H9 (cell line): ENCODE results near the gene KANSL1L. TPM values are rescaled to one million over a fixed set of nuclear protein-coding genes. Genes with fewer than 3 reads are reported as not detected.

Experiments
- DNase-seq: peaks from one replicate; pipeline ENCODE4 v3.0.0-alpha.2; 2017
- H2AFZ ChIP-seq: one replicate; pipeline ENCODE4 v1.6.1; 2013; ENCODE audit warnings: mild to moderate bottlenecking, low read length, control low read depth, moderate library complexity
- H2AK5ac ChIP-seq: 2 replicates; pipeline ENCODE4 v1.6.1; 2013; ENCODE audit warnings: low read length, control low read depth, mixed read lengths; ENCODE audit not compliant: insufficient read length
- H2BK120ac ChIP-seq: one replicate; pipeline ENCODE4 v1.6.1; 2013; ENCODE audit warnings: low read depth, mild to moderate bottlenecking, low read length, control low read depth, inconsistent platforms; ENCODE audit not compliant: poor library complexity, severe bottlenecking
- H2BK12ac ChIP-seq: 2 replicates; pipeline ENCODE4 v1.6.1; 2013; ENCODE audit warnings: low read length, control low read depth, mixed read lengths, low read depth; ENCODE audit not compliant: insufficient read length
- H2BK15ac ChIP-seq: 2 replicates; pipeline ENCODE4 v1.6.1; 2013; ENCODE audit warnings: low read depth, low read length, control low read depth
- H2BK20ac ChIP-seq: one replicate; pipeline ENCODE4 v1.6.1; 2013; ENCODE audit warnings: low read depth, mild to moderate bottlenecking, low read length, control low read depth, inconsistent platforms; ENCODE audit not compliant: poor library complexity, severe bottlenecking
- H2BK5ac ChIP-seq: 2 replicates; pipeline ENCODE4 v1.6.1; 2013; ENCODE audit warnings: low read length, control low read depth, mixed read lengths; ENCODE audit not compliant: insufficient read length
- H3K14ac ChIP-seq: 2 replicates; pipeline ENCODE4 v1.6.1; 2013; ENCODE audit warnings: low read length, control low read depth; ENCODE audit not compliant: insufficient read depth
- H3K18ac ChIP-seq: 2 replicates; pipeline ENCODE4 v1.6.1; 2013; ENCODE audit warnings: low read depth, mild to moderate bottlenecking, mixed read lengths, low read length, control low read depth; ENCODE audit not compliant: insufficient read length
- H3K23ac ChIP-seq: 2 replicates; pipeline ENCODE4 v1.6.1; 2013; ENCODE audit warnings: low read length, control low read depth, mixed read lengths, low read depth; ENCODE audit not compliant: insufficient read length
- H3K23me2 ChIP-seq: 2 replicates; pipeline ENCODE4 v1.6.1; 2013; ENCODE audit warnings: low read depth, mild to moderate bottlenecking, mixed read lengths, low read length, control low read depth; ENCODE audit not compliant: insufficient read length, poor library complexity, severe bottlenecking
- H3K27ac ChIP-seq: 2 replicates; pipeline ENCODE4 v1.5.1; 2013; ENCODE audit warnings: low read length, control low read depth, mixed read lengths, low read depth; ENCODE audit not compliant: insufficient read length
- H3K27me3 ChIP-seq: 2 replicates; pipeline ENCODE4 v1.6.1; 2013; ENCODE audit warnings: low read length, control low read depth, inconsistent platforms; ENCODE audit not compliant: insufficient read depth
- H3K4ac ChIP-seq: 2 replicates; pipeline ENCODE4 v1.6.1; 2013; ENCODE audit warnings: low read depth, mild to moderate bottlenecking, control low read depth, inconsistent platforms, low read length, moderate library complexity
- H3K4me1 ChIP-seq: 2 replicates; pipeline ENCODE4 v1.6.1; 2013; ENCODE audit warnings: low read length, control low read depth, inconsistent platforms; ENCODE audit not compliant: insufficient read depth
- H3K4me2 ChIP-seq: 2 replicates; pipeline ENCODE4 v1.6.1; 2013; ENCODE audit warnings: low read length, control low read depth, mixed read lengths; ENCODE audit not compliant: insufficient read length, insufficient read depth
- H3K56ac ChIP-seq: 2 replicates; pipeline ENCODE4 v1.6.1; 2013; ENCODE audit warnings: low read depth, mild to moderate bottlenecking, mixed read lengths, low read length, control low read depth; ENCODE audit not compliant: insufficient read length
- H3K79me1 ChIP-seq: 2 replicates; pipeline ENCODE4 v1.6.1; 2013; ENCODE audit warnings: low read depth, mild to moderate bottlenecking, moderate library complexity, low read length, control low read depth, inconsistent platforms; ENCODE audit not compliant: insufficient read depth, poor library complexity, severe bottlenecking
- H3K79me2 ChIP-seq: 2 replicates; pipeline ENCODE4 v1.6.1; 2013; ENCODE audit warnings: low read length, control low read depth, inconsistent platforms; ENCODE audit not compliant: insufficient read depth
- H3K9ac ChIP-seq: 2 replicates; pipeline ENCODE4 v1.6.1; 2013; ENCODE audit warnings: low read length, control low read depth, mixed read lengths; ENCODE audit not compliant: insufficient read length; ENCODE audit errors: extremely low read depth
- H3K9me3 ChIP-seq: one replicate; pipeline ENCODE4 v1.6.1; 2013; ENCODE audit warnings: low read depth, low read length, inconsistent platforms; ENCODE audit not compliant: control insufficient read depth
- H3T11ph ChIP-seq: one replicate; pipeline ENCODE4 v1.6.1; 2013; ENCODE audit warnings: mild to moderate bottlenecking, low read length, control low read depth, inconsistent platforms
- H4K20me1 ChIP-seq: one replicate; pipeline ENCODE4 v1.6.1; 2013; ENCODE audit not compliant: control insufficient read depth, insufficient read length, insufficient read depth
- H4K5ac ChIP-seq: 2 replicates; pipeline ENCODE4 v1.6.1; 2013; ENCODE audit warnings: low read depth, mild to moderate bottlenecking, mixed read lengths, low read length, control low read depth; ENCODE audit not compliant: insufficient read length
- H4K8ac ChIP-seq: replicated peaks from 2 replicates; pipeline ENCODE4 v1.6.1; 2013; ENCODE audit warnings: low read length, control low read depth, mixed read lengths, low read depth; ENCODE audit not compliant: insufficient read length
- H4K91ac ChIP-seq: 2 replicates; pipeline ENCODE4 v1.6.1; 2013; ENCODE audit warnings: low read depth, mild to moderate bottlenecking, moderate library complexity, mixed read lengths, low read length, control low read depth; ENCODE audit not compliant: insufficient read length
- H3K27ac Mint-ChIP-seq, 3 experiments: 2 replicates in 2 of 3; 3 replicates in 1 of 3; pipeline ENCODE4 v1.8.0; 2020 to 2021; ENCODE audit warnings: mixed read lengths in 3 of 3, mild to moderate bottlenecking in 1 of 3, moderate library complexity in 1 of 3
- H3K27me3 Mint-ChIP-seq: 2 replicates; pipeline ENCODE4 v1.8.0; 2021; ENCODE audit warnings: low read depth, mild to moderate bottlenecking, moderate library complexity, mixed read lengths
- H3K36me3 Mint-ChIP-seq, 3 experiments: 2 replicates in 2 of 3; 3 replicates in 1 of 3; pipeline ENCODE4 v1.8.0; 2020 to 2021; ENCODE audit warnings: low read depth in 3 of 3, mixed read lengths in 3 of 3; ENCODE audit not compliant: insufficient read depth in 1 of 3
- H3K4me1 Mint-ChIP-seq, 2 experiments: 2 replicates each; pipeline ENCODE4 v1.8.0; 2020; ENCODE audit warnings: mixed read lengths in 2 of 2
- H3K4me3 Mint-ChIP-seq, 2 experiments: 2 replicates in 1 of 2; 3 replicates in 1 of 2; pipeline ENCODE4 v1.8.0; 2020 to 2021; ENCODE audit warnings: mild to moderate bottlenecking in 2 of 2, mixed read lengths in 2 of 2, moderate library complexity in 1 of 2
- H3K9me3 Mint-ChIP-seq, 2 experiments: 2 replicates in 1 of 2; 3 replicates in 1 of 2; pipeline ENCODE4 v1.8.0; 2020; ENCODE audit warnings: mild to moderate bottlenecking in 2 of 2, mixed read lengths in 2 of 2, moderate library complexity in 1 of 2
- CTCF ChIP-seq: fragments of 200-600 bp; sonication (generic); conservative IDR thresholded peaks from 3 replicates; pipeline ENCODE4 v1.8.0; 2021; ENCODE audit warnings: antibody characterized with exemption, mild to moderate bottlenecking
- WGBS: extraction: QIAGEN DNeasy Blood & Tissue Kit; methylation state at CpG from one replicate; pipeline ENCODE4 v1.1.7; 2013; ENCODE audit warnings: missing lambda C conversion rate, low lambda C conversion rate, mixed read lengths; ENCODE audit not compliant: insufficient read length; ENCODE audit errors: extremely low coverage; 5-methylcytosine and 5-hydroxymethylcytosine counted together
- long read RNA-seq: library from polyadenylated mRNA; unstranded; transcript quantifications from one replicate; pipeline ENCODE4 v2.0.0, GENCODE V29; 2020
- total RNA-seq: library from RNA; stranded (reverse); gene quantifications from 2 replicates; pipeline ENCODE4 v1.2.1, GENCODE V29; 2021

KANSL1L gene
- 7.7 and 8.2 TPM in 2 replicates for total RNA-seq
- long read RNA-seq, partial matches to known transcripts = 0 of 3 reads
- long read RNA-seq, other reads (novel, unspliced or antisense) = 3 of 3 reads

GRCh38 chr2:210171309-210172218, at the start of gene KANSL1L:
KANSL1L (minus strand) TSS chr2:210171409; CDS start chr2:210154582, 16,827 bp downstream.
- Histone ChIP-seq H2BK12ac (no peak within 1 kb of the TSS), H3K14ac (peak within 1 kb of the TSS; percentile 96), H3K4ac (no peak within 1 kb of the TSS), H3K23me2 (peaks cover 16% of the 10 kb centered on the region), H4K5ac (peak within 1 kb of the TSS; percentile 13), H3K27ac (peak within 1 kb of the TSS; percentile 85), H3K27me3 (no peaks in the 10 kb centered on the region), H2BK15ac (no peak within 1 kb of the TSS), H3K9me3 (no peaks in the 10 kb centered on the region), H4K20me1 (no peaks in the 10 kb centered on the region), H4K91ac (no peak within 1 kb of the TSS), H3K56ac (no peak within 1 kb of the TSS), H3K18ac (peak within 1 kb of the TSS; percentile 98), H3K23ac (no peak within 1 kb of the TSS), H3K79me2 (no peaks in the 10 kb centered on the region), H3K4me1 (no peaks in the 10 kb centered on the region), H3K79me1 (no peaks in the 10 kb centered on the region), H2BK20ac (no peak within 1 kb of the TSS), H2AK5ac (no peak within 1 kb of the TSS), H3K9ac (peak within 1 kb of the TSS; percentile 93), H2BK120ac (no peak within 1 kb of the TSS), H3K4me2 (peak within 1 kb of the TSS; percentile 79), H2BK5ac (peak within 1 kb of the TSS; percentile 56), H3T11ph (no peak within 1 kb of the TSS), H4K8ac (no peak within 1 kb of the TSS), H2AFZ (peak within 1 kb of the TSS; percentile 85)
- peak within 1 kb of the TSS; percentile 99 to 100 (median 99) for H3K27ac Mint-ChIP-seq
- no CpG with 5 or more reads among the region's 67 CpGs for WGBS
- H3K9me3 Mint-ChIP-seq = no peaks in the 10 kb centered on the region; a peak in 2 of 5 replicates
- TF ChIP-seq CTCF = no peak
- no peaks in the 10 kb centered on the region for H3K36me3 Mint-ChIP-seq
- peak; percentile 97 for DNase-seq
- peaks cover 22 to 23% of the 10 kb centered on the region in 2 experiments for H3K4me1 Mint-ChIP-seq
- H3K27me3 Mint-ChIP-seq = no peaks in the 10 kb centered on the region
- peak within 1 kb of the TSS; percentile 95 to 97 for H3K4me3 Mint-ChIP-seq
